ENCODE results near the gene GTPBP6.
"Not testable (repeated sequence)": the region's sequence is repeated elsewhere in the genome, so short reads cannot be mapped to it uniquely, and the experiment has no call there.

Gene GTPBP6

DNA sequence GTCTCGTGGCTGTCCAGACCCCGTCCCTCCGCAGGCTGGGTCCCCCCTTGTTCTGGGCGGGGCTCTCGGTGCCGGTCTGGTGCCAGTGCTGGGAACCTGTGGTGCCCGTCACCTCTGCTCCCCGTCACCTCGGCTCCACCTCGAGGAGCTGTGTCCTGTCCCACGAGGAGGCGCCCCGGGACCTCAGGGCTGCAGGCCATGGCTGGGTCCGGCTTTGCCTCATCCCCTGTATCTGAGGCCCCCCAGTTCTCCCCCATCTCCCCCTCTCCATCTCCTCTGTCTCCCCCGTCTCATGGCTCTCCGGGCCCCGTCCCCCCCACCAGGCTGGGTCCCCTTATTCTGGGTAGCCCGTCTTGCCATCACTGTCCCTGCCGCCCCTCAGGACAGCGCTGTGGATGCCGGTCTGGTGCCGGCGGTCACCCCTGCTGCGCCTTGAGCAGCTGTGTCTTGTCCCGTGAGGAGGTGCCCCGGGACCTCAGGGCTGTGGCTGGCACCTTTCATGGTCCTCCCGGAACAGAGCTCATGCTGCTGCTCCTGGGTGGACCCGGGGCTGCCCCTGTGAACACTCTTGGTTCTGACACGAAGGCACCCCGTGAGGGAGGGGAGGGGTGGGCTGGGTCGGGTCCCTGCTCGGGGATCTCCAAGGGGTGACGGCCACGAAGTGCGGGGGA, 13.4 kb upstream of the GTPBP6 start:
- no CpG with 5 or more reads among the region's 35 CpGs for WGBS, 2 donors (ENCODE audit: extremely low coverage in 2 of 2, insufficient read length in 2 of 2, insufficient replicate concordance in 1 of 2)
- Histone ChIP-seq H3K4me1 (ENCODE audit: control insufficient read depth in 2 of 2, insufficient read depth in 1 of 2, low read depth in 1 of 2, low read length in 2 of 2) (peaks cover 3 to 6% of the 10 kb centered on the region in 2 donors), H3K9ac (ENCODE audit: low read depth, low read length, poor library complexity) (no peak overlapping the region), H3K23ac (ENCODE audit: low read depth, low read length, poor library complexity) (peak overlapping the region; percentile 91), H2AK5ac (ENCODE audit: low read depth, low read length) (peak overlapping the region; percentile 88), H3K4ac (ENCODE audit: low read length) (no peak overlapping the region), H2BK12ac (ENCODE audit: low read length) (no peak overlapping the region), H3K4me2 (ENCODE audit: insufficient read depth, low read length, poor library complexity, severe bottlenecking) (no peak overlapping the region), H4K8ac (ENCODE audit: low read depth, low read length) (no peak overlapping the region), H2AFZ (ENCODE audit: low read length) (no peak overlapping the region), H3K14ac (ENCODE audit: low read length) (peak overlapping the region; percentile 89), H3K18ac (ENCODE audit: low read length) (peak overlapping the region; percentile 94), H3K79me1 (ENCODE audit: low read depth, low read length) (peaks cover 9% of the 10 kb centered on the region), H2BK15ac (ENCODE audit: low read length) (no peak overlapping the region), H3K27me3 (ENCODE audit: control insufficient read depth in 3 of 3, insufficient read depth in 3 of 3, low read depth in 1 of 3, low read length in 3 of 3) (no peaks in the 10 kb centered on the region), H3K4me3 (ENCODE audit: low read length in 2 of 2) (no peak overlapping the region), H3K9me3 (replicated peaks in 1 of 2; ENCODE audit: control insufficient read depth in 2 of 2, insufficient read depth in 1 of 2, low read depth in 1 of 2, low read length in 2 of 2) (peaks cover 0 to 6% of the 10 kb centered on the region in 2 donors), H3K36me3 (replicated peaks in 1 of 2; ENCODE audit: control insufficient read depth in 2 of 2, insufficient read depth in 2 of 2, low read length in 2 of 2) (peaks cover 17 to 40% of the 10 kb centered on the region in 2 donors), H3K27ac (replicated peaks; ENCODE audit: low read length) (no peak overlapping the region), H2BK120ac (ENCODE audit: low read depth, low read length) (no peak overlapping the region), H4K91ac (ENCODE audit: low read depth, low read length, poor library complexity) (no peak overlapping the region), H2BK5ac (ENCODE audit: low read length) (peak overlapping the region; percentile 66)
- no peak for DNase-seq (ENCODE audit: low spot score)

DNA sequence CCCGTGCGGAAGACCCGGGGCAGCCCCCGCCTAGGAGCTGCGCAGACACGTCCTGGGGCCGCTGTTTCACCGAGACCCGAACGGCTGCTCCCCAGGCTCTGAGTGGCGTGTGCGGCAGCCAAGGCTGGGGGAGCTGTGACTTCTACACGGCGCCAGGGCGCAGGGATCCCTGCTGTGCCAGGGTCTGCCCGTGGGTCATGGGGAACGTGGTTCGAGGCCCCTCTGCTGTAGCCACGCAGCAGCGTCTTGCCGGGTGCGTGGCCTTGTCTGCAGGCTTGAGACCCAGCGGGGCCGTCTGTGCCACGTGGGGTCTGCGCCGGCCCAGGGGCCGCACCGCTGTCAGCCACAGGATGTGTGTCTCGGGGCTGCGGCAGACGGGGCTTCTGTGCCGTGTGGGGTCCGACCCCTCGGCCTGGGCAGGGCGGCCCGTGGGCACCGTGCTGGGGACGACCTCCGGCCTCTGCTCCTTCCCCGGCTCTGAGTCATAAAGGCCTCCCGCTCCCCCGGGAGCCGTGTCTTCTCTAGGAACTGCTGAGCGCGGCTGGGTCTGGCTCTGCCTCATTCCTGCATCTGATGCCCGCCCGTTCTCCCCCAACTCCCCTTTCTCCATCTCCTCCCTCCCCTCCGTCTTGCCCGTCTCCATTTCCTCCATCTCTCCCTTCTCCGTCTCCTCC, 12.7 kb upstream of the GTPBP6 start:
- peak overlapping the region; percentile 88 for H2AK5ac ChIP-seq (ENCODE audit: low read depth, low read length)
- H2BK120ac ChIP-seq (ENCODE audit: low read depth, low read length), result no peak overlapping the region
- peak overlapping the region; percentile 75 for H2BK15ac ChIP-seq (ENCODE audit: low read length)
- peak overlapping the region in 1 of 2 donors; percentile 10 for H3K4me3 ChIP-seq (ENCODE audit: low read length in 2 of 2)
- DNase-seq (ENCODE audit: low spot score), result no peak
- peak overlapping the region; percentile 89 for H3K14ac ChIP-seq (ENCODE audit: low read length)
- H3K4me2 ChIP-seq (ENCODE audit: insufficient read depth, low read length, poor library complexity, severe bottlenecking), result peak overlapping the region; percentile 11
- H3K4me1 ChIP-seq (ENCODE audit: control insufficient read depth in 2 of 2, insufficient read depth in 1 of 2, low read depth in 1 of 2, low read length in 2 of 2), result peaks cover 3 to 6% of the 10 kb centered on the region in 2 donors
- peaks cover 9% of the 10 kb centered on the region for H3K79me1 ChIP-seq (ENCODE audit: low read depth, low read length)
- H3K9ac ChIP-seq (ENCODE audit: low read depth, low read length, poor library complexity), result peak overlapping the region; percentile 77
- peak overlapping the region; percentile 95 for H3K23ac ChIP-seq (ENCODE audit: low read depth, low read length, poor library complexity)
- no peak overlapping the region for H4K91ac ChIP-seq (ENCODE audit: low read depth, low read length, poor library complexity)
- 100% methylated on average over 3 of the region's 51 CpGs; no CpG with 5 or more reads in 1 of the 2 donors for WGBS, 2 donors (ENCODE audit: extremely low coverage in 2 of 2, insufficient read length in 2 of 2, insufficient replicate concordance in 1 of 2)
- peak overlapping the region; percentile 66 for H2BK5ac ChIP-seq (ENCODE audit: low read length)
- peaks cover 0 to 3% of the 10 kb centered on the region in 2 donors for H3K9me3 ChIP-seq (replicated peaks in 1 of 2; ENCODE audit: control insufficient read depth in 2 of 2, insufficient read depth in 1 of 2, low read depth in 1 of 2, low read length in 2 of 2)
- H2BK12ac ChIP-seq (ENCODE audit: low read length), result no peak overlapping the region
- peak overlapping the region; percentile 76 for H3K4ac ChIP-seq (ENCODE audit: low read length)
- no peak overlapping the region for H2AFZ ChIP-seq (ENCODE audit: low read length)
- peak overlapping the region; percentile 94 for H3K18ac ChIP-seq (ENCODE audit: low read length)
- H4K8ac ChIP-seq (ENCODE audit: low read depth, low read length), result peak overlapping the region; percentile 96
- no peaks in the 10 kb centered on the region for H3K27me3 ChIP-seq (ENCODE audit: control insufficient read depth in 3 of 3, insufficient read depth in 3 of 3, low read depth in 1 of 3, low read length in 3 of 3)
- H3K36me3 ChIP-seq (replicated peaks in 1 of 2; ENCODE audit: control insufficient read depth in 2 of 2, insufficient read depth in 2 of 2, low read length in 2 of 2), result peaks cover 13 to 35% of the 10 kb centered on the region in 2 donors
- no peak overlapping the region for H3K27ac ChIP-seq (replicated peaks; ENCODE audit: low read length)

GRCh38 chrX:330726-331150, 12.1 kb upstream of the GTPBP6 start:
- no peak overlapping the region for H2BK12ac ChIP-seq (ENCODE audit: low read length)
- peaks cover 9% of the 10 kb centered on the region for H3K79me1 ChIP-seq (ENCODE audit: low read depth, low read length)
- peak overlapping the region; percentile 94 for H3K18ac ChIP-seq (ENCODE audit: low read length)
- peak overlapping the region; percentile 88 for H2AK5ac ChIP-seq (ENCODE audit: low read depth, low read length)
- peak overlapping the region; percentile 2 for H3K4me2 ChIP-seq (ENCODE audit: insufficient read depth, low read length, poor library complexity, severe bottlenecking)
- H3K4ac ChIP-seq (ENCODE audit: low read length), result no peak overlapping the region
- no CpG with 5 or more reads among the region's 28 CpGs for WGBS, 2 donors (ENCODE audit: extremely low coverage in 2 of 2, insufficient read length in 2 of 2, insufficient replicate concordance in 1 of 2)
- H3K36me3 ChIP-seq (replicated peaks in 1 of 2; ENCODE audit: control insufficient read depth in 2 of 2, insufficient read depth in 2 of 2, low read length in 2 of 2), result peaks cover 11 to 29% of the 10 kb centered on the region in 2 donors
- peaks cover 3 to 6% of the 10 kb centered on the region in 2 donors for H3K4me1 ChIP-seq (ENCODE audit: control insufficient read depth in 2 of 2, insufficient read depth in 1 of 2, low read depth in 1 of 2, low read length in 2 of 2)
- no peak overlapping the region for H3K27ac ChIP-seq (replicated peaks; ENCODE audit: low read length)
- H2BK120ac ChIP-seq (ENCODE audit: low read depth, low read length), result no peak overlapping the region
- peak overlapping the region; percentile 77 for H3K9ac ChIP-seq (ENCODE audit: low read depth, low read length, poor library complexity)
- H2BK15ac ChIP-seq (ENCODE audit: low read length), result peak overlapping the region; percentile 75
- DNase-seq (ENCODE audit: low spot score), result no peak
- no peak overlapping the region for H3K4me3 ChIP-seq (ENCODE audit: low read length in 2 of 2)
- H3K23ac ChIP-seq (ENCODE audit: low read depth, low read length, poor library complexity), result peak overlapping the region; percentile 95
- no peaks in the 10 kb centered on the region for H3K9me3 ChIP-seq (replicated peaks in 1 of 2; ENCODE audit: control insufficient read depth in 2 of 2, insufficient read depth in 1 of 2, low read depth in 1 of 2, low read length in 2 of 2)
- no peaks in the 10 kb centered on the region for H3K27me3 ChIP-seq (ENCODE audit: control insufficient read depth in 3 of 3, insufficient read depth in 3 of 3, low read depth in 1 of 3, low read length in 3 of 3)
- no peak overlapping the region for H2AFZ ChIP-seq (ENCODE audit: low read length)
- no peak overlapping the region for H4K91ac ChIP-seq (ENCODE audit: low read depth, low read length, poor library complexity)
- H3K14ac ChIP-seq (ENCODE audit: low read length), result peak overlapping the region; percentile 89
- H4K8ac ChIP-seq (ENCODE audit: low read depth, low read length), result no peak overlapping the region
- no peak overlapping the region for H2BK5ac ChIP-seq (ENCODE audit: low read length)

GRCh38 chrX:330141-330725, 11.6 kb upstream of the GTPBP6 start:
- not testable (repeated sequence) for H2BK120ac ChIP-seq (ENCODE audit: low read depth, low read length); H3K4me2 ChIP-seq (ENCODE audit: insufficient read depth, low read length, poor library complexity, severe bottlenecking); H3K23ac ChIP-seq (ENCODE audit: low read depth, low read length, poor library complexity); H2BK15ac ChIP-seq (ENCODE audit: low read length); H2AFZ ChIP-seq (ENCODE audit: low read length); H3K4ac ChIP-seq (ENCODE audit: low read length); DNase-seq (ENCODE audit: low spot score); H3K4me3 ChIP-seq (ENCODE audit: low read length in 2 of 2); H3K14ac ChIP-seq (ENCODE audit: low read length); H2BK5ac ChIP-seq (ENCODE audit: low read length); H2BK12ac ChIP-seq (ENCODE audit: low read length); H3K9ac ChIP-seq (ENCODE audit: low read depth, low read length, poor library complexity); H4K8ac ChIP-seq (ENCODE audit: low read depth, low read length); H3K27me3 ChIP-seq (ENCODE audit: control insufficient read depth in 3 of 3, insufficient read depth in 3 of 3, low read depth in 1 of 3, low read length in 3 of 3); H3K27ac ChIP-seq (replicated peaks; ENCODE audit: low read length); H3K4me1 ChIP-seq (ENCODE audit: control insufficient read depth in 2 of 2, insufficient read depth in 1 of 2, low read depth in 1 of 2, low read length in 2 of 2); H3K79me1 ChIP-seq (ENCODE audit: low read depth, low read length); H4K91ac ChIP-seq (ENCODE audit: low read depth, low read length, poor library complexity); H3K9me3 ChIP-seq (replicated peaks in 1 of 2; ENCODE audit: control insufficient read depth in 2 of 2, insufficient read depth in 1 of 2, low read depth in 1 of 2, low read length in 2 of 2)
- H3K36me3 ChIP-seq (replicated peaks in 1 of 2; ENCODE audit: control insufficient read depth in 2 of 2, insufficient read depth in 2 of 2, low read length in 2 of 2), result peaks cover 11 to 24% of the 10 kb centered on the region in 2 donors
- H2AK5ac ChIP-seq (ENCODE audit: low read depth, low read length), result peak overlapping the region; percentile 37
- no CpG with 5 or more reads among the region's 29 CpGs for WGBS, 2 donors (ENCODE audit: extremely low coverage in 2 of 2, insufficient read length in 2 of 2, insufficient replicate concordance in 1 of 2)
- peak overlapping the region; percentile 20 for H3K18ac ChIP-seq (ENCODE audit: low read length)

Data from neuronal stem cell (in vitro differentiated cells).